GM19240 (cell line): ENCODE results near the gene SLC22A5.
"Not testable (repeated sequence)": the region's sequence is repeated elsewhere in the genome, so short reads cannot be mapped to it uniquely, and the experiment has no call there.

ENCODE experiments used
- DNase-seq: peaks from one replicate; pipeline ENCODE4 v3.0.0; 2011; ENCODE audit warnings: low spot score; ENCODE audit not compliant: insufficient read length

The SLC22A5 gene

DNA sequence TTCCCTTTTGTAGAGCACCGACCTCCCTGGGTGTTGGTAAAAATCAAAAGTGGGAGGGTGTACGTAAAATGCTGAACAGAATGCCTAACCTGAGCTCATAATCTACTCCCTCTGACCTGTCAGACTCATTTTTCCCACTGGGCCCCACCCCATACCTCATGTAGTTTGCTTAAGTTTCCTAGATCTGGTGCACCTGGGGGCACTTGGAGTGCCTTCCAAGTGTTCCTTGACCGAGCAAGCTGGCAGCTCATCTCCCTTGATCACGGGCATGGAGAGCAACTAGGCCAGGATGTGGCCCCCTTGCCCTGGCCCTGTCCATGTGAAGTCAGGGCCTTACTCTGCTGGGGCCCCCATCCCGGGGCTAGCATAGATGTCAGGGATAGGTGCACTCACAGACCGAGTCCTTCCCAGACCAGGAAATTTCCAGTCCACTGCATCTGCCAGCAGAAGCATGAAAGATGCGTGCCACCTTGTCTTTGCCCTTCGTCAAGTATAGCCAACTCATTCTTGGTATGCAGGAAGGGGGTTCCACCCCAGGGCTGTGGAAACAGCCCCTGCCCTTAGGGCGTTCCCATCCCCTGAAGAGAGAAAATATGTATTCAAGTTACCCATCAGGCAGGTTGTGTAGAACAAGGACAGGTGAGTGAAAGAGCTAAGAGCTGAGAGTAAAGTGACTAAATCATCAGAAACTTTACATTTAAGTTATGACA is 41.9 kb downstream of the SLC22A5 start:
- DNase-seq, result no peak

DNA sequence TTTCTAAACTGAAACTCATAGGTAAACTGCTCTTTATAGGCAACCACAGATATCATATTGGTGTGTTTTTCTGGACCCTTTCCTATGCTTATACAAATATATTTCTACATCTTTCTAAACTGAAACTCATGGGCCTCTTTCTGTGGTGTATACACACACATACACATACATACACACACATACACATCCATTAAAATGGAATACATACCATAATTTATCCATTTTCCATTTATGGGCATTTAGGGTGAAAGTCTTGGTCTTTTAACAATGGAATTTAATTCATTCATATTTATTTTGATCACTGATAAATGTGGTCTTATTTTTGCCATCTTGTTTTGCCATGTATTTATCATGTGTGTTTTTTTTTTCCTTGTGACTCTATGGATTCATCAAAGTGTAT is 44.1 kb downstream of the SLC22A5 start:
- no peak for DNase-seq

DNA sequence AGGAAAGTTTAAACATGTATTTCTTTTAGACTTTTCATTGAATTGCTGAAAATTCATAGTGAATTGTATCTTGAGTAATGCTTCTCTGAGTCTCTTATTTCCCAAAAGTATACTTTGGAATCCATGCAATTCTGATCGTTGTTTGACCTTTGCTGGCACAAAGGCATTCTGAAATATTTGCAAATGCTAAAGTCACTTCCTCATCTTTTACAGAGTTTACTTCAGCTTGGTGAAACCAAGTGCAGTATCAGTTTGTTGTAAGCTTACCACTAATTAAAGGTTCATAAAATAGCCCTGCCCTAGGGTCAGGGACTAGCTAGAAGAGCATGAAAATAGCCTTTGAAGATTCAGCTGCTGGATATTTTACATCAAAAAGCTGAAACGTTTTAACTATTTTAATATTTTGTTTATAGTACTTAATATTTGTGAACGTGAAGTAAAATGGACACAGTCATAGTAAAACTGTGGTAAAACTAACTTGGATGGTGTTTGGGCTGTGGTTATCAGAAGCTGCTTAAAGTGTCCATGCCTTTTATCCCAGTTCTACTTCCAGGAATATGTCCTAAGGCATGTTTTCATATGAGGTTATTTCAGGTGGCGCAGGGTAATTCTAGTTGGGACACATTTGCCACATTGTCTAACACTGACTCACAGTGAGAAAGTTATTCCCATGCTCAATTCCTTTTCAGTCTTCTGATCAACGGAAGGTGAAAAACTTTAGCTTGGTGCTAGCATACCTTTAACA is 45.3 kb downstream of the SLC22A5 start:
- no peak for DNase-seq

DNA sequence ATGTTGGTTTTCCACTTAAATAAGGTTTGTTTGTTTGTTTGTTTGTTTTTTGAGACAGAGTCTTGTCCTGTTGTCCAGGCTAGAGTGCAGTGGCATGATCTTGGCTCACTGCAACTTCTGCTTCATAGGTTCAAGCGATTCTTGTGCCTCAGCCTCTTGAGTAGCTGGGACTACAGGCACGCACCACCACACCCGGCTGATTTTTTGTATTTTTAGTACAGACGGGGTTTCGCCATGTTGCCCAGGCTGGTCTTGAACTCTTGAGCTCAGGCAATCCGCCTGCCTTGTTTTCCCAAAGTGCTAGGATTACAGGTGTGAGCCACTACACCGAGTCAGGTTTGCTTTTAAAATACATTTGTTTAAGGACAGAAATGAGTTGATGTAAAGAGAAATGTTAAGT is 46.0 kb downstream of the SLC22A5 start:
- DNase-seq, result not testable (repeated sequence)

DNA sequence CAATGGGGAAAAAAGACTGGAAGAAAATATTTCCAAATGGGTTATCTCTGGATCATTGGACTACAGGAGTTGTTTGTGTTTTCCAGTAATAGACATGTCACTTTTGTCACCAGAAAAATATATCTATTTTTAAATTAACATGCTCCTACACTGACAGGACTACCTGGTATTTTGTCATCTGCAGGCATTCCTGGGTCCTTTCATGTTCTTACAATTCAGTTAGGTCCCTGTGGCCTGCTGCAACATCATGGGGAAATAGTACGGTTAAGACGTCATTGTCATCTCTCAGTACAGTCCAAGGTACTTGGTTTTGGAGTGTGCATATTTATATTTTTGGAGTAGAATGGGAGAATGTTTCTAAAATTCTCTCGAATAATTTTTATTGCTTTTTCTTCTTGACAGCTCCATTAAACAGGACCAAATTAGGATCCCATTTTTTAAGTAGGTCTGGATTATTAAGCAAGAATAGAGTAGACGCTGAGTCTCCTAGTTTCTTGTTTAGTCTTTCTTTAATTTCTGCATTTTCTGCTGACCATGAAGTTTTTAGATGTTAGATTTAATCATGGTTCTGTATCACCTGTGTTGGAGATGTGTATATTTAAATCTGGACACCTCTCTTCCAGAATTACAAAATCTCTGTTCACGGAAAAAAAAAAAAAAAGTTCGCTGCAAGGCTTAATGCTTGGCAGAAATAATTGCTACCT is 46.9 kb downstream of the SLC22A5 start:
- DNase-seq, result no peak

DNA sequence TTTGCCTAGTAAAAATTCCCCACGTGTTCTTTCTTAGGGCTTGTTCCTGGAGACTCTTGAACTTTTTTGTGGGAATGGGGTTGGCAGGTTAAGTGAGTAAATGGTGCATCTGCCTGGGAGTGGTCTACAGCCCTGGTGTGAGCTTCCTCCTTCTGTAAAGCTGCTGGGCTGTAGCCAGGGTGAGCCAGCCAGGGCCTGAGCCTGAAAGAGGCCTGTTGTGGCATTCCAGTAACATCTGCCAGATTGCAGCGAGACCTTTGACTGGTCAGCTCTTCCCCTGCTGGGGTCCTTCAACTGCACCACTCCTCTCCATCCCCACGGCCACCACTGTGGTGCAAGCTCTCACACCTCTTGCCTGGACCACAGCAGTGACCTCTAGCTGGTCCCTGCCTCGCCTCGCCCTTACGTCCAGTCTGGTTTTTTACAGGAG is 47.5 kb downstream of the SLC22A5 start:
- no peak for DNase-seq

DNA sequence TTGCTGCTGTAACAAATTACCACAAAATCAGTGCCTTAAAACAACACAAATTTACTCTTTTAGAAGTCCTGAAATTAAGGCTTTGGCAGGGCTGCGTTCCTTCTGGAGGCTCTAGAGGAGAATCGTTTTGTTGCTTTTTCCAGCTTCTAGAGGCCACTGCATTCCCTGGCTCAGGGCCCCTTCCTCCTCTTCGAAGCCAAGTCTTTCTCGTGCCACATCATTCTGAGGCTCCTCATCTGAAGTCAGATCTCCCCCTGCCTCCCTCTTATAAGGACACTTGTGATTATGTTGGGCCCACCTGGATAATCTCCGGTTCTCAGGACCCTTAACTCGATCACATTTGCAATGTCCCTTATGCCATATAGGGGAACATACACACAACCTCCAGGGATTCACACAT is 48.0 kb downstream of the SLC22A5 start:
- DNase-seq, result no peak

DNA sequence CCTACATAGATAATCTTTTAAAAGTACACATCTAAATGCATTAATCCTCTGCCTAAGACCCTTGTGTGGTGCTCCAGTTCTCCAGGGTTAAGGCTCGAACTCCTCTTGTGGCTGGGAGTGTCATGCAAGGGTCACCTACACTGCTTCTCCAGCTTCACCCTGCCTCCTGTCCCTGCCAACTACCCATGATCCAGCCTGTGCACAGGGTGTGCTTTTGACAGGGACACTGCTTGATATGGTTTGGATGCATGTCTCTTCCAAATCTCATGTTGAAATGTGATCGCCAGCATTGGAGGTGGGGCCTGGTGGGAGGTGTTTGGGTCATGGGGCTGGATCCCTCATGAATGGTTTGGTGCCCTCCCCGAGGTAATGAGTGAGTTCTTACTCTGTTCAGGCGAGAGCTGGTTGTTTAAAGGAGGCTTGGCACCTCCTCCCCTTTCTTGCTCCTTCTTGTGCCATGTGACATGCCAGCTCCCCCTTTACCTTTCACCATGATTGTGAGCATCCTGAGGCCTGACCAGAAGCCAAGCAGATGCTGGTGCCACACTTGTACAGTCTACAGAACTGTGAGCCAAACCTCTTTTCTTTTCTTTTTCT is 48.5 kb downstream of the SLC22A5 start:
- no peak for DNase-seq

DNA sequence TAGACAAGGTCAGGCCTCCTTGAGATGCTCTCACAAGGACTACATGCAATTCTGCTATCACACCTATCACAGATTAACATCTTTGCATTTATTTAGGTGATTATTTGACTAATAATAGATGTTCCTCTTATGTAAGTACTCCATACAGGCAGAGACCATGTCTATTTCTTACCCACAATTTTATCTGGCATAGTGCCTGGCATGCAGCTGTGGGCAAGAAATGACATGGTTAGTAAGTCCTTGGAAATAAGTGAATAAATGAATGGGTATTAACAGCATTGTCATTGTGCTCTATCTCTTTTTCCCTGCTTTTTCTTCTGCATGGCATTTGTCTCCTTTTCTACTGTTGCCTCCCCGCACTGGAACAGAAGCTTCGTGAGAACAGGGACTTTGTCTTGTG is 49.4 kb downstream of the SLC22A5 start:
- no peak for DNase-seq

DNA sequence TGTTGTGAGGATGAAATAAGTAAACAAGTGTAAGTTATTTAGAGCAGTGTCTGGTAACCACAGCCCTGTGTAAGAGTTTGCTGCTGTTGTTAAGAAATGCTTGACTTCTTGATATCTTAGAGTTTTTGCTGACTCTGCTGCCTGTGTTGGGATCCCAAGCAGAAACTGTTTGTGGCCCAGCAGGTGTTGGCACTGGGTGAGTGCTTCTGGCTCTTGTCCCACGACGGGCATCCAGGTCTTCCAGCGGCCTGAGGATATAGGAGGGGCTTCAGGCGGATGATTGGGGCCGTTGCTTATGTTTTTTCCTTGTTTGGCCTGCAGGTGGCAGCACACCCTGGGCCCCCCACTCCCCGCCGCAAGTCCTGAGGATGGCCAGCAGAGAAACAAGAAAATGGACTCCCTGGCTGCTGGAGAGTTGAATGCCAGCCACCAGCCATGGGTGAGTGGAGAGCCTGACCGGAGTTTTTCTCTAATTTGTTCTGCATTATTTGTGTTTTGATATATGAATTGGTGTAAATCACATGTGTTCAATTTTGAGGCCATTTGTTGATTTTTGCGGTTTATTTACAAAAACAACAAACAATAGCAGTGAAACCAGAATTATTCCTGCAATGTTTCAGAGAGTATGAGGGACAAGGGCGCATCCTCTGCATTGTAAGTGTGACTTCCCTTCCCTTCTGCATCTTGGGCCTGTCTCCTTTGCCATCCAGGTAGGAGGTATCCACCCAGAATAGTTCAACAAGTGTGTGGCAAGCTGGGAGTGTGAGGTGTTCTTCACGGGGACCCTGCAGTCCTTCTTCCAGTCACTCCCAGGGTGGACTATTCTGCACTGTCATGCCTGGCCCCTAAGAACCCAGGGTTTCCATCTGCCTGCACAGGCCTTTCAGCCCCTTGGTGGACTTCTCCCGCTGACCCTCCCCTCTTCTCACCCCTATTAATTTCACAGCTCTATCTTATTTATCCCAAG is 50.3 kb downstream of the SLC22A5 start:
- DNase-seq, result no peak

DNA sequence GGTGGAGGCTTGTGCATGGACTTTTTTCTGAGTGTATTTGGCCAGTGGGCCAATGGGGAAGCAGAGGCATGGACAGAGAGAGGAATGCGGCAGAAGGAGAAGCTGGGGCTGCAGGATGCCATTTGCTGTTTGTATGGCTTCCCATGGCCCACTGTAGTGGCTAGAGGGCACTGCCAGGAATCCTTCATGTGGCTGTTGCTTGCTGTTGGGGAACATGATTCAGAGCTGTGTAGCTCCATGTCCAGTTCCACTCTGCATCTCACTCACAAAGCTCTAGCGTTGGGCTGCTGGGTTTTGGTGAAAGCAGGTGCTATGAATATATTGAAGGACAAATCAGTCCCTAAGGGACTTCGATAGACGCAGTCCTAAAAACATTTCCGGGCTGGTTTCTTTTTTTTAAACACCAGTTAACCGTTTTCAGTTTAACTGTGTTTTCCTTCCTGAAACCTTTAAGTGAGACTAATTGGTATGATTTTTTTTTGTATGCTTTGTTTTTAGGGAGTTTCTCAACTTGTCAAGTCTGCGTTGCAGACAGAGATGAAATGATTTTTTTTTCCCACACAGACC is 51.3 kb downstream of the SLC22A5 start:
- no peak for DNase-seq

DNA sequence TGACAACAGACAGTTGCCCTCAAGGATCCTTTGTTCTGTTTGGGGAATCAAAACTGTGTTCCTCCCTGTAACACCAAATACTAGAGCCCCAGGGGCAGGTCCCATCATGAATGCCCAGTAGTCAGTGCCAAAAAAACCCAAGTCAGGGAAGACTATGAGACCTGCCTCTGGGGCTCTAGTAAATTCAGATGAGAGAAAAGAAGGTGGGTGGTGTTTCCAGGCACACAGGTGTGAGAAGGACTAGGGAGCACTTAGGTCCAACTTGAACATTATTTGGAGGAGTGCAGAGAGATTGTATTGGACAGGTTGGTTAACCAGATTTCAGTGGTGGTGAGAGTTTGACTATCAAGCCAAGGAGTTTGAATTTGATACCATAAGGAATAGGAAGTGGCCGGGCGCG is 52.0 kb downstream of the SLC22A5 start:
- DNase-seq, result no peak

DNA sequence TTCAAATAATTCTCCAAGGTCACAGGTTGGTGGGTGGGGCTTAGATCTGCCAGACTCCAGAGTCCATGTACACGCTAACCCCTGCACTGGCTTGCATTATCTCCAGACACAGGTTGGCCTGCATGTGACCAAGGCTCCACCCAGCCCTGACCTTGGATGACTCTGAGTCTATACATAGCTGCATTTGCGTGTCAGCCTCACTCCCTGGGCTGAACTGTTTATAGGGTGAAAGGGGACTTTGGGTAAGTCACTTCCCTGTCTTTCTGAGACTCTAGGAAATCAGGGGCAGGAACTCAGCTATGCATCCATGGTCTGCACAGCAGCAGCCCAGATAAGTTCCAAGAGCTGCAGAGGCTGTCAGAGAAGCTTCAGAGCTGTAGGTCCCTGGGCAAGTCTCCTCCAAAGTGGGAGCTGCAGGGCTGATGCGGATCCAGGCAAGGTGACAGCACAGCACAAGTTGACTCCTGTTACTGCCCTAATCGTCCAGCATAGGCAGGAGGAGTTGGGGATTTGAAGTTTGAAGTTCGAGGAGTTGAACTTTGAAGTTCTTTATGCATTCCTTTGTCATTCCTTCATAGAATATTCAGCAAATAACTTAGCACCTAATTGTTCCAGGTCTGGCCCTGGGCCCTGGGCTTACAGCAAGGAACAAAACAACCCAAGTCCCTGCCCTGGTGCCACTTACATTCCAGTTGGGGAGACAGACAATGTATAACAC is 53.4 kb downstream of the SLC22A5 start:
- DNase-seq, result no peak

DNA sequence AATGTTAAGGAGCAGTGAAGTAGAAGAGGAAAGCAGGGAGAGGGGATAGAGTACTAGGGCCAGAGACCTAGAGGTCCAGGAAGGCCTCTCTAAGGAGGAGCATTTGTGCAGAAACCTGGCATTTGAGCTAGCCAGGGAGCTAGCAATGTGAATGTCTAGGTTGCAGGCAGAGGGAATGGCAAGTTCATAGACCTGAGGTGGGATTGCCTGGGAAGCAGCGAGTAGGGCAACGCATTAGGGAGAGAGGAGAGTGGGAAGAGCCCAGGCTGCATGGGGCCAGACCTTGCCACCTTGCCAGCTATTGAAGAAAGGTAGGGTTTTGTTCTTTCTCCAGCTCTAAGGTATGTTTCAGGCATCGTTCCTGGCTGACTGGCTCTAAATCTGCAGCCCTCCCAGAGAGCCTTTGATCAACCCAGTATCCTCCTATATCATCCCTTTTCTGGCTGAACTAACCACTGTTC is 54.0 kb downstream of the SLC22A5 start:
- DNase-seq, result no peak

DNA sequence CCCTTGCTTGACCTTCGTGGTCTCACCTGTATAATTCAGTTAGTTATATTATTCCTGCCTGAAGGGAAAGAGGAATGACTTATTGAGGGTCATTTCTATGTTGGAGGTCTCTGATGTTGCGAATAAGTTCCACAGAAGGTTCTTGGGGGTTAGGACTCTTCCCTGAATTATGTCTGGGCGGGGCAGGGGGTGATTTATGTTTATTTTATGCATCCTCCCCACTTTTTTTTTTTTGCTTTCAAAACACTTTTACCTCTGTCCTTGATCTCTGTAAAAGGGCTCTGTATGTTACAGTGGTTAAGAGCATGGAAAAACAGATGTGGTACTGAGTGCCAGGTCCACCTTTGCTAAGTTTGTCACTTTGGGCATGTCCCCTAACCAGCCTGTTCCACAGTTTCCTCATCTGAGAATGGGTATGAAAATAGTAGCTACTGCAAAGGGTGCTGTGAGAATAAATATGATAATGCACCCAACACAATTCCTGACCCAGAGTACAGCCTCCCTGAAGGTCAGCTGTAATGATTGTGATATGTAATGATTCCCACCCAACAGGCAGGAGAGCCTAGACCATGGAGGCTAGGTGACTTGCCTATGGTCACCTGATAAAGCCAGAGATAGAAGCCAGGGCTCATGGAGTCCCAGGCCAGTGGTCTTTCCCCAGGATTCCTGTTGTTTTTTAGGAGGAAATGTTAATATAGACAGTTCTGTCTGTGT is 54.8 kb downstream of the SLC22A5 start:
- no peak for DNase-seq

DNA sequence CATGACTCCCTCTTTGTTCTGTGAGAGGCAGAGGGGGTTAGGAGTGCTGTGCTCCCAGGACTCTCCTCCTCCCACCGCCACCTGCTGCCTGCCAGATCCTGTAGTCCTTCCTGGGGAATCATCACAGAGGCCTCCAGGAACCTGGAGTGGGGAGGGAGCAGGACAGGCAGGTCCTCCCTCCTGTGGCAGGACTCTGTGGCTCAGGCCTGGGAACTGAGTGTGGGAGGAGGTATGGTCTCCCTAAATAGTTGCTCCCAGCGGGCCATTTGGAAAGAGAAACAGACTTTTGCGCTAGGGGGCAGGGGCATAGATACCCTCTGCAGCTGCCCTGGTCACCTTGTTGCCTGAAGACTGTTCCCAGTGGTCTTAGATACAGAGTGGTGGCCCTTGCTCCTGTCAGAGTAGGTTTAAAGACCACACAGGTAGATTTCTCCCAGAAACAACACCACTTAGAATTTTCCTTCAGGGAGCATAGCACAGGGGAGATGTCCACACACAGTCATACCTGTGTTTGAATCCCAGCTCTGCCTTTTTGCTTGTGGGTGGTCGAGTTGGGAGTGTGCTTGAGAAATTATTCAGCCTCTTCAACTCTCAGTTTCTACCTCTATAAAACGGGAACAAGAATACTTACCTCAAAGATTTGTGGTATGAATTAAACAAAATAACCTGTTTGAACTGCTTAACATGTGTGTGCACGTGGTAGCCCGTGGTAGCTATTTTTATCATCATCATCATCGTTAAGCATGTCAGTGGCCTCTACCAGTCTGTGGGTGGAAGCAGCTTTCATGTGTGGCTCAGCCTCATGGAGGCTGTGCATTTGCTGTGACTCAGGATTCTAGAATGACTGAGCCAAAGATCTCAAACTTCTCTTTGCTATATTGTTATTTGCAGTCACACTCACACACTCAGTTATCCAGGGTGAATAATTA is 55.8 kb downstream of the SLC22A5 start:
- no peak for DNase-seq

DNA sequence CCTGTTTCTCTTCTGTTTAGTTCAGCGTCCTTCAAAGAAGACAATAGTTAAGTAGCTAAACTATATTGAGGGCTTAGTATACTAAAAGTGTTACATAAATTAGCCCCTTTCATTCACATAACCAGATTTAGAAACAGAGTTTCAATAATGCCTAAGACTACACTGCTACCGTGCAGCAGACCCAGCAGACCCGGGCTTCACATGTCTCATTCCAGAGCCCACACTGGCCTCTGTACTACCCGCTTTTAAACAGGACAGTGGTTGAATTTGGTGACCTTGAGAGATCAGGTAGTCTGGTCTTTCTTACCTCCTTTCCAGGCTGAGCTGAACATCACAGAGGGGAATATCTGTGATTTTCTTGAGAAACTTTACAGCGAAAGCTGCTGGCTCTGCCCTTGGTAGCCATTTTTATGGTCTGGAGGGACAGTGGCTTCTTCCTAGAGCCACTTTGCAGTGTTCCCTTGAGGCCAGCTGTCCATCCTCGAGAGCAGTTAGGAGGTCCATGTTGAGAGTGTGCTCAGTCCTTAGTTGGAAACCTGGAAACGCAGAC is 56.5 kb downstream of the SLC22A5 start:
- DNase-seq, result no peak
